ENCODE results near the gene DENND1B.

- TF ChIP-seq POLR2A (IDR thresholded peaks at IDR 0.05) = no peak
- TF ChIP-seq CTCF (IDR thresholded peaks at IDR 0.05) = no peak
These were observed 50.2 kb downstream of the DENND1B start for GRCh38 chr1:197725044-197725443.
